DOHH2 (cell line): ENCODE measurements around the gene NCF2.

Experiments
- H3F3A ChIP-seq: fragments of 200-600 bp; sonication (generic), shearing (Covaris generic); 2 replicates; pipeline ENCODE4 v1.6.0; 2016; ENCODE audit warnings: antibody characterized with exemption, mild to moderate bottlenecking; ENCODE audit not compliant: control insufficient read depth, insufficient read depth
- H3K27ac ChIP-seq: fragments of 200-600 bp; sonication (generic); 2 replicates; pipeline ENCODE4 v1.5.1; 2014; ENCODE audit warnings: low read depth, mild to moderate bottlenecking, low read length, moderate library complexity
- H3K27me3 ChIP-seq: fragments of 200-600 bp; sonication (generic); 2 replicates; pipeline ENCODE4 v1.6.1; 2014; ENCODE audit warnings: mild to moderate bottlenecking, low read length, mixed read lengths; ENCODE audit not compliant: control insufficient read depth
- H3K36me3 ChIP-seq: fragments of 200-600 bp; sonication (generic); 2 replicates; pipeline ENCODE4 v1.6.1; 2014; ENCODE audit warnings: mild to moderate bottlenecking, low read length, moderate library complexity, mixed read lengths; ENCODE audit not compliant: control insufficient read depth
- H3K4me1 ChIP-seq: fragments of 200-600 bp; sonication (generic); 2 replicates; pipeline ENCODE4 v1.6.1; 2014; ENCODE audit warnings: mild to moderate bottlenecking, low read length, mixed read lengths; ENCODE audit not compliant: control insufficient read depth
- H3K4me2 ChIP-seq: fragments of 200-600 bp; sonication (generic); 2 replicates; pipeline ENCODE4 v1.6.0; 2014; ENCODE audit warnings: mild to moderate bottlenecking, low read length, moderate library complexity
- H3K4me3 ChIP-seq: fragments of 200-600 bp; sonication (generic); 2 replicates; pipeline ENCODE4 v1.5.1; 2014; ENCODE audit warnings: mild to moderate bottlenecking, low read length, mixed read lengths
- H3K79me2 ChIP-seq: fragments of 200-600 bp; sonication (generic); 2 replicates; pipeline ENCODE4 v1.6.1; 2014; ENCODE audit warnings: mild to moderate bottlenecking, low read length, mixed read lengths; ENCODE audit not compliant: control insufficient read depth
- H3K9me2 ChIP-seq: fragments of 200-600 bp; sonication (generic); replicated peaks from 2 replicates; pipeline ENCODE4 v1.6.1; 2014; ENCODE audit warnings: mild to moderate bottlenecking, low read length, mixed read lengths; ENCODE audit not compliant: control insufficient read depth
- H3K9me3 ChIP-seq: fragments of 200-600 bp; sonication (generic); 2 replicates; pipeline ENCODE4 v1.6.1; 2014; ENCODE audit warnings: antibody characterized with exemption, low read length, mixed read lengths; ENCODE audit not compliant: control insufficient read depth, insufficient read depth
- H4K20me1 ChIP-seq: fragments of 200-600 bp; sonication (generic); 2 replicates; pipeline ENCODE4 v1.6.0; 2014; ENCODE audit warnings: low read depth, mild to moderate bottlenecking, antibody characterized with exemption, low read length, moderate library complexity; ENCODE audit not compliant: control insufficient read depth, insufficient read depth
- EZH2phosphoT487 ChIP-seq: fragments of 200-600 bp; sonication (generic); IDR thresholded peaks from 2 replicates; pipeline ENCODE4 v1.6.1; 2017; ENCODE audit warnings: borderline replicate concordance, mild to moderate bottlenecking, antibody characterized with exemption, low read length, moderate library complexity, mixed read lengths
- TF ChIP-seq, protein P1 (sequence below): fragments of 200-600 bp; sonication (generic); IDR thresholded peaks from one replicate; pipeline ENCODE4 v1.5.1; 2014; ENCODE audit warnings: antibody characterized with exemption, mild to moderate bottlenecking, low read depth, low read length; ENCODE audit not compliant: poor library complexity, severe bottlenecking

The NCF2 gene

DNA sequence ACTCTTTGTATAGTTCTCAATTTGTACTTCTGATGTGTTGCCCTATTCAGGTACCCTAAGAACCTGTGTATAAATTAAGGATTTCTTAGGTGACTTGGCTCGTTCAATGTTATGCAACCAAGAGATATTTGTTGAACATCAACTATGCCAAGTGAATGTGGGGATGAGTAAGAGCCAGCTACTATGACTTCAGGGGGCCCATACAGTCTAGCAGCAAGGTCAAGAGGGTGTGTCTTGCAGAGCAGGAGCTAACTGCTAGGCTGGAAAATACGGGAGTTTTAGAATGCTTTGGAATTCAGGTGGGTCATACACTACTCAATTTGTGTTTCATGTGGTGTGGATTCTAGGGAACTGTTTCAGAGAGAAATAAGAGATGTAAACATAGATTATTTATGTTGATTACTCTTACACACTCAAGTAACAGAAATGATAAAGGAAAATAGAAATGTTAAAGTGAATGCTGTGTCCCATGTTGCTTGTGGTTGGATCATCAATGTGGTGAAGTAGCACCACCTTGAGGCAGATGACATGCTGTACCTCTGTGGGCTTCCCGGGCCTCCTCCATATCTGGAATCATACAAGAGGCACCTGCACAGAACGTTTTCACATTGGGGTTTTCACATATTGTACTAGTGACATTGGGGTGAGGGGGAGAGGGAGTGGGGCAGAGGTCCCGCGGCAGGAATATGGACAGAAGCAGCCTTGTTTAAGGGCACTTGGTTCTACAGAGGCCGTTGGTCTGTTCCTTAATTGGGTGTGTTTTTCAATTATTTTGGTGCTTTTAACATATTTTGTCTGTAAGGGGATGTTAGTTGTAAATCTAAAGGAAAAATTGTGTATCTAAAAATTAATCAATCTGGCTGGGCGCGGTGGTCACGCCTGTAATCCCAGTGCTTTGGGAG is 32.9 kb upstream of the NCF2 start:
- no peaks in the 10 kb centered on the region for H3K4me1 ChIP-seq
- H3K27ac ChIP-seq: no peak overlapping the region
- TF ChIP-seq, protein P1, sequence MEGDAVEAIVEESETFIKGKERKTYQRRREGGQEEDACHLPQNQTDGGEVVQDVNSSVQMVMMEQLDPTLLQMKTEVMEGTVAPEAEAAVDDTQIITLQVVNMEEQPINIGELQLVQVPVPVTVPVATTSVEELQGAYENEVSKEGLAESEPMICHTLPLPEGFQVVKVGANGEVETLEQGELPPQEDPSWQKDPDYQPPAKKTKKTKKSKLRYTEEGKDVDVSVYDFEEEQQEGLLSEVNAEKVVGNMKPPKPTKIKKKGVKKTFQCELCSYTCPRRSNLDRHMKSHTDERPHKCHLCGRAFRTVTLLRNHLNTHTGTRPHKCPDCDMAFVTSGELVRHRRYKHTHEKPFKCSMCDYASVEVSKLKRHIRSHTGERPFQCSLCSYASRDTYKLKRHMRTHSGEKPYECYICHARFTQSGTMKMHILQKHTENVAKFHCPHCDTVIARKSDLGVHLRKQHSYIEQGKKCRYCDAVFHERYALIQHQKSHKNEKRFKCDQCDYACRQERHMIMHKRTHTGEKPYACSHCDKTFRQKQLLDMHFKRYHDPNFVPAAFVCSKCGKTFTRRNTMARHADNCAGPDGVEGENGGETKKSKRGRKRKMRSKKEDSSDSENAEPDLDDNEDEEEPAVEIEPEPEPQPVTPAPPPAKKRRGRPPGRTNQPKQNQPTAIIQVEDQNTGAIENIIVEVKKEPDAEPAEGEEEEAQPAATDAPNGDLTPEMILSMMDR: peak; percentile 77
- TF ChIP-seq EZH2phosphoT487: no peak
- H3K27me3 ChIP-seq: no peaks in the 10 kb centered on the region
- peaks cover 10% of the 10 kb centered on the region for H3F3A ChIP-seq
- H3K4me3 ChIP-seq: no peak overlapping the region
- H3K79me2 ChIP-seq: no peaks in the 10 kb centered on the region
- no peaks in the 10 kb centered on the region for H3K9me3 ChIP-seq
- H3K4me2 ChIP-seq: no peak overlapping the region
- peaks cover 33% of the 10 kb centered on the region for H3K36me3 ChIP-seq
- H4K20me1 ChIP-seq: peaks cover 5% of the 10 kb centered on the region; the same call in 1 of the 2 replicates
- H3K9me2 ChIP-seq: no peaks in the 10 kb centered on the region

DNA sequence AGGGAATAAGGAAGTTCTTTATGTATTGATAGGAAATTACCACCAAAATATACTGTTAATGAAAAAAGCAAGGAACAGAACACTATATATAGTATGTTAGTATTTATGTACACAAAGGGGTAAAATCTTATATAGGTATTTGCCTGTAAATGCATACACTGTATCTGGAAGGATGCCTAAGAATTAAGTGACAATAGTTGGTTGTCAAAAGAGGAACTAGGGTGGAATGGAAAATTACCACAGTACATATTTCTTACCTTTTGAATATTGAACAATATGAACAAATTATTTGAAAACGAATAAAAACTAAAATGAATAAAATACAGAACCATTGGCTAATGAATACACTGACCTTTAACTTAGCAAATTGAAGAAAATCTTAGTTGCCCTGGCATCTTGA is 31.8 kb upstream of the NCF2 start:
- Histone ChIP-seq H3K27me3 (no peaks in the 10 kb centered on the region), H3K79me2 (no peaks in the 10 kb centered on the region), H3K27ac (no peak overlapping the region), H3K36me3 (peaks cover 26% of the 10 kb centered on the region), H3K9me3 (no peaks in the 10 kb centered on the region), H3K4me3 (no peak overlapping the region), H3K9me2 (no peaks in the 10 kb centered on the region), H4K20me1 (peaks cover 5% of the 10 kb centered on the region; the same call in 1 of the 2 replicates), H3K4me1 (no peaks in the 10 kb centered on the region), H3K4me2 (no peak overlapping the region), H3F3A (peaks cover 9% of the 10 kb centered on the region)
- TF ChIP-seq EZH2phosphoT487: no peak
- TF ChIP-seq, protein P1: no peak

DNA sequence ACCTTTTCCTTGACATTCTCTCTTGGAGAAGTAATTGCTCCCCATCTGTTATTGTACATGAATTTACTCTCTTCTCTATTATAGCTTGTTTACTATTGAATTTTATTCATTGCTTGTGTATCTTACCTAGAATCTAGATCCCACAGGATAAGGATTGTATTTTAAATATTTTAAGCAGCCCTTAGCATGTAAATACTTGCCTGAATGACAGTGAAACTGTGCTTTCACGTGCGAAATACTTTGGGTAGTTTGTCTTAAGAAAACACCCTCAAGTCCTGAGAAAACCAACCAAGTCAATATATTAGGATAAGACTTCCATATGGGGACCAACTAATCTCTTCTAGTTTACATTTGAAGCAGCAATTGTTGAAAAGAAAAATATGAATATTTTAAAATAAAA is 30.1 kb upstream of the NCF2 start:
- Histone ChIP-seq H3F3A (peaks cover 5% of the 10 kb centered on the region), H3K79me2 (no peaks in the 10 kb centered on the region), H3K9me2 (no peaks in the 10 kb centered on the region), H3K4me3 (no peak overlapping the region), H3K36me3 (peaks cover 9% of the 10 kb centered on the region), H3K4me2 (no peak overlapping the region), H3K4me1 (no peaks in the 10 kb centered on the region), H3K27me3 (no peaks in the 10 kb centered on the region), H3K9me3 (no peaks in the 10 kb centered on the region), H3K27ac (no peak overlapping the region), H4K20me1 (peaks cover 2% of the 10 kb centered on the region; the same call in 1 of the 2 replicates)
- no peak for TF ChIP-seq EZH2phosphoT487
- TF ChIP-seq, protein P1: no peak
